Measurements from ENCODE around the gene PPP1R13L. TPM values are rescaled to one million over a fixed set of nuclear protein-coding genes. Genes with fewer than 3 reads are reported as not detected.
A peak's percentile ranks its signal among the peaks of the same experiment; 100 is the strongest.

PPP1R13L gene
- polyA plus RNA-seq, 1 donor from 2014 or later = not detected

GRCh38 chr19:45406226-45407090 is 1.6 kb upstream of the PPP1R13L start, which contains the start of gene POLR1G:
POLR1G (plus strand) TSS chr19:45406644; CDS start chr19:45406697, 53 bp downstream.
- Histone ChIP-seq H2AFZ (ENCODE audit: low read depth, low read length) (peak within 1 kb of the TSS; percentile 63), H3K9me2 (ENCODE audit: insufficient read depth, low read length) (no peaks in the 10 kb centered on the region), H3K9me3 (ENCODE audit: low read length) (no peaks in the 10 kb centered on the region), H3K79me2 (replicated peaks; ENCODE audit: insufficient read depth, low read length) (no peaks in the 10 kb centered on the region), H4K20me1 (ENCODE audit: insufficient read depth) (no peaks in the 10 kb centered on the region), H3F3A (ENCODE audit: insufficient read depth, low read length, poor library complexity, severe bottlenecking) (no peaks in the 10 kb centered on the region), H3K27ac (ENCODE audit: low read length) (peak within 1 kb of the TSS; percentile 88), H3K27me3 (ENCODE audit: insufficient read depth, low read depth, low read length) (peaks cover 40% of the 10 kb centered on the region), H3K9ac (ENCODE audit: low read length) (peak within 1 kb of the TSS; percentile 88), H3K4me3 (ENCODE audit: low read length) (peak within 1 kb of the TSS; percentile 81), H3K36me3 (ENCODE audit: insufficient read depth, low read length) (no peaks in the 10 kb centered on the region), H3K4me2 (ENCODE audit: low read length) (peak within 1 kb of the TSS; percentile 79)
- TF ChIP-seq TAF1 (IDR thresholded peaks at IDR 0.05; ENCODE audit: low read depth) (no peak), POLR2AphosphoS5 (IDR thresholded peaks at IDR 0.05) (peak; percentile 67), RAD21 (conservative IDR thresholded peaks at IDR 0.05) (no peak), EP300 (conservative IDR thresholded peaks at IDR 0.05; ENCODE audit: poor library complexity, severe bottlenecking) (peak; percentile 65), MXI1 (conservative IDR thresholded peaks at IDR 0.05; ENCODE audit: poor library complexity, severe bottlenecking) (peak; percentile 98), SMC3 (conservative IDR thresholded peaks at IDR 0.05; ENCODE audit: poor library complexity) (peak; percentile 30), CTCF (IDR thresholded peaks at IDR 0.05; ENCODE audit: poor library complexity, severe bottlenecking) (peak; percentile 49), EZH2 (IDR thresholded peaks at IDR 0.05; ENCODE audit: borderline replicate concordance, insufficient read depth, low read length, poor library complexity, severe bottlenecking) (no peak), REST (IDR thresholded peaks at IDR 0.05; ENCODE audit: borderline replicate concordance) (peak; percentile 32)

GRCh38 chr19:45405435-45406225 is 761 bp upstream of the PPP1R13L start:
- Histone ChIP-seq H3K79me2 (replicated peaks; ENCODE audit: insufficient read depth, low read length) (no peaks in the 10 kb centered on the region), H3F3A (ENCODE audit: insufficient read depth, low read length, poor library complexity, severe bottlenecking) (no peaks in the 10 kb centered on the region), H3K4me3 (ENCODE audit: low read length) (peak overlapping the region; percentile 81), H3K9me2 (ENCODE audit: insufficient read depth, low read length) (no peaks in the 10 kb centered on the region), H3K36me3 (ENCODE audit: insufficient read depth, low read length) (no peaks in the 10 kb centered on the region), H3K9me3 (ENCODE audit: low read length) (no peaks in the 10 kb centered on the region), H4K20me1 (ENCODE audit: insufficient read depth) (no peaks in the 10 kb centered on the region), H3K27me3 (ENCODE audit: insufficient read depth, low read depth, low read length) (peaks cover 40% of the 10 kb centered on the region), H3K27ac (ENCODE audit: low read length) (peak overlapping the region; percentile 88), H3K9ac (ENCODE audit: low read length) (peak overlapping the region; percentile 88), H3K4me2 (ENCODE audit: low read length) (peak overlapping the region; percentile 79), H2AFZ (ENCODE audit: low read depth, low read length) (peak overlapping the region; percentile 63)
- TF ChIP-seq SMC3 (conservative IDR thresholded peaks at IDR 0.05; ENCODE audit: poor library complexity) = no peak
- TF ChIP-seq MXI1 (conservative IDR thresholded peaks at IDR 0.05; ENCODE audit: poor library complexity, severe bottlenecking) = peak; percentile 33
- no peak for TF ChIP-seq EP300 (conservative IDR thresholded peaks at IDR 0.05; ENCODE audit: poor library complexity, severe bottlenecking)
- TF ChIP-seq CTCF (IDR thresholded peaks at IDR 0.05; ENCODE audit: poor library complexity, severe bottlenecking) = no peak
- no peak for TF ChIP-seq EZH2 (IDR thresholded peaks at IDR 0.05; ENCODE audit: borderline replicate concordance, insufficient read depth, low read length, poor library complexity, severe bottlenecking)
- TF ChIP-seq POLR2AphosphoS5 (IDR thresholded peaks at IDR 0.05) = no peak
- TF ChIP-seq REST (IDR thresholded peaks at IDR 0.05; ENCODE audit: borderline replicate concordance) = no peak
